Loucy (cell line): ENCODE measurements around the gene ITCH.
"Not testable (repeated sequence)": the region's sequence is repeated elsewhere in the genome, so short reads cannot be mapped to it uniquely, and the experiment has no call there.

Experiments
- H2AFZ ChIP-seq: fragments of 200-600 bp; sonication (generic); 2 replicates; pipeline ENCODE4 v1.6.0; 2016; ENCODE audit warnings: antibody characterized with exemption, mild to moderate bottlenecking, low read length, moderate library complexity
- H3F3A ChIP-seq: fragments of 200-600 bp; 2 replicates; pipeline ENCODE4 v1.6.0; 2016; ENCODE audit warnings: antibody characterized with exemption, low read depth, mild to moderate bottlenecking
- H3K27me3 ChIP-seq: fragments of 200-600 bp; sonication (generic); 2 replicates; pipeline ENCODE4 v1.6.1; 2014; ENCODE audit warnings: low read length, mild to moderate bottlenecking; ENCODE audit not compliant: insufficient read depth, poor library complexity, severe bottlenecking
- H3K36me3 ChIP-seq: fragments of 200-600 bp; sonication (generic); 2 replicates; pipeline ENCODE4 v1.6.1; 2016; ENCODE audit warnings: low read length; ENCODE audit not compliant: insufficient read depth
- H3K4me1 ChIP-seq: fragments of 200-600 bp; sonication (generic); 2 replicates; pipeline ENCODE4 v1.5.1; 2014; ENCODE audit warnings: low read length, mild to moderate bottlenecking; ENCODE audit not compliant: insufficient read depth, poor library complexity, severe bottlenecking
- H3K4me2 ChIP-seq: fragments of 200-600 bp; sonication (generic); 2 replicates; pipeline ENCODE4 v1.6.0; 2014; ENCODE audit warnings: antibody characterized with exemption, low read length, low read depth, mild to moderate bottlenecking; ENCODE audit not compliant: poor library complexity, severe bottlenecking
- H3K4me3 ChIP-seq: fragments of 200-600 bp; sonication (generic); 2 replicates; pipeline ENCODE4 v1.5.1; 2014; ENCODE audit warnings: low read length, mild to moderate bottlenecking, mixed read lengths; ENCODE audit not compliant: poor library complexity, severe bottlenecking
- H3K79me2 ChIP-seq: fragments of 200-600 bp; sonication (generic); 2 replicates; pipeline ENCODE4 v1.6.1; 2014; ENCODE audit warnings: low read length; ENCODE audit not compliant: insufficient read depth
- H3K9ac ChIP-seq: fragments of 200-600 bp; sonication (generic); 2 replicates; pipeline ENCODE4 v1.6.0; 2014; ENCODE audit warnings: mild to moderate bottlenecking, low read depth, low read length, moderate library complexity; ENCODE audit not compliant: poor library complexity, severe bottlenecking
- H3K9me2 ChIP-seq: fragments of 200-600 bp; sonication (generic); replicated peaks from 2 replicates; pipeline ENCODE4 v1.6.1; 2016; ENCODE audit warnings: low read depth, low read length, mixed read lengths
- H3K9me3 ChIP-seq: fragments of 200-600 bp; sonication (generic); 2 replicates; pipeline ENCODE4 v1.6.1; 2014; ENCODE audit warnings: mild to moderate bottlenecking, antibody characterized with exemption, low read length, low read depth; ENCODE audit not compliant: insufficient read depth
- H4K20me1 ChIP-seq: fragments of 200-600 bp; sonication (generic); 2 replicates; pipeline ENCODE4 v1.6.0; 2014; ENCODE audit warnings: antibody characterized with exemption, low read length, mild to moderate bottlenecking; ENCODE audit not compliant: insufficient read depth, poor library complexity, severe bottlenecking
- CTCF ChIP-seq: fragments of 200-600 bp; sonication (generic); conservative IDR thresholded peaks from 2 replicates; pipeline ENCODE4 v1.5.1; 2014; ENCODE audit warnings: mild to moderate bottlenecking, antibody characterized with exemption, low read length
- EZH2phosphoT487 ChIP-seq: fragments of 200-600 bp; IDR thresholded peaks from 2 replicates; pipeline ENCODE4 v1.6.1; 2018; ENCODE audit warnings: antibody characterized with exemption, mild to moderate bottlenecking, moderate library complexity, borderline replicate concordance

ITCH gene

GRCh38 chr20:34324541-34324940 lies 38.5 kb upstream of the ITCH start:
- H3K9me2 ChIP-seq: no peaks in the 10 kb centered on the region
- H3K9ac ChIP-seq: no peak overlapping the region
- H3K4me3 ChIP-seq: no peak overlapping the region
- H3K4me1 ChIP-seq: peaks cover 7% of the 10 kb centered on the region
- no peaks in the 10 kb centered on the region for H3K9me3 ChIP-seq
- H3K79me2 ChIP-seq: no peaks in the 10 kb centered on the region
- no peak overlapping the region for H3K4me2 ChIP-seq
- TF ChIP-seq CTCF: no peak
- no peak for TF ChIP-seq EZH2phosphoT487
- H3K36me3 ChIP-seq: no peaks in the 10 kb centered on the region
- H4K20me1 ChIP-seq: no peaks in the 10 kb centered on the region
- H3F3A ChIP-seq: no peaks in the 10 kb centered on the region
- H2AFZ ChIP-seq: peak overlapping the region; percentile 7
- H3K27me3 ChIP-seq: no peaks in the 10 kb centered on the region

- H2AFZ ChIP-seq, H3K4me1 ChIP-seq, H3K9me2 ChIP-seq, H3K9me3 ChIP-seq, H3K4me2 ChIP-seq, H3K4me3 ChIP-seq, H3K79me2 ChIP-seq, H4K20me1 ChIP-seq, H3K36me3 ChIP-seq, H3K27me3 ChIP-seq, H3F3A ChIP-seq, H3K9ac ChIP-seq: not testable (repeated sequence)
Observed at GRCh38 chr20:34328207-34328606, 34.9 kb upstream of the ITCH start.

GRCh38 chr20:34328928-34329677 lies 34.0 kb upstream of the ITCH start:
- Histone ChIP-seq H3F3A (no peaks in the 10 kb centered on the region), H2AFZ (no peak overlapping the region), H3K4me2 (no peak overlapping the region), H3K9me2 (no peaks in the 10 kb centered on the region), H3K79me2 (no peaks in the 10 kb centered on the region), H3K36me3 (no peaks in the 10 kb centered on the region), H3K9me3 (no peaks in the 10 kb centered on the region), H4K20me1 (no peaks in the 10 kb centered on the region), H3K4me1 (peaks cover 7% of the 10 kb centered on the region), H3K9ac (no peak overlapping the region), H3K4me3 (no peak overlapping the region), H3K27me3 (no peaks in the 10 kb centered on the region)
- TF ChIP-seq EZH2phosphoT487 (no peak), CTCF (no peak)

GRCh38 chr20:34330861-34331544 lies 32.1 kb upstream of the ITCH start:
- not testable (repeated sequence) for H3K79me2 ChIP-seq, H3K4me3 ChIP-seq, H3K27me3 ChIP-seq, H3K4me2 ChIP-seq, H3K9me3 ChIP-seq, H3K9me2 ChIP-seq, H3K36me3 ChIP-seq, H3K9ac ChIP-seq, H4K20me1 ChIP-seq, H2AFZ ChIP-seq, H3K4me1 ChIP-seq, H3F3A ChIP-seq
